GM21717 (cell line): ENCODE data around the gene MAD1L1.

ENCODE experiments used
- ATAC-seq: cut with Tn5 transposase; IDR thresholded peaks from one replicate; pipeline ENCODE4 v1.9.1; 2021; ENCODE audit warnings: mild to moderate bottlenecking, moderate library complexity; ENCODE audit not compliant: unreplicated experiment

MAD1L1 gene

DNA sequence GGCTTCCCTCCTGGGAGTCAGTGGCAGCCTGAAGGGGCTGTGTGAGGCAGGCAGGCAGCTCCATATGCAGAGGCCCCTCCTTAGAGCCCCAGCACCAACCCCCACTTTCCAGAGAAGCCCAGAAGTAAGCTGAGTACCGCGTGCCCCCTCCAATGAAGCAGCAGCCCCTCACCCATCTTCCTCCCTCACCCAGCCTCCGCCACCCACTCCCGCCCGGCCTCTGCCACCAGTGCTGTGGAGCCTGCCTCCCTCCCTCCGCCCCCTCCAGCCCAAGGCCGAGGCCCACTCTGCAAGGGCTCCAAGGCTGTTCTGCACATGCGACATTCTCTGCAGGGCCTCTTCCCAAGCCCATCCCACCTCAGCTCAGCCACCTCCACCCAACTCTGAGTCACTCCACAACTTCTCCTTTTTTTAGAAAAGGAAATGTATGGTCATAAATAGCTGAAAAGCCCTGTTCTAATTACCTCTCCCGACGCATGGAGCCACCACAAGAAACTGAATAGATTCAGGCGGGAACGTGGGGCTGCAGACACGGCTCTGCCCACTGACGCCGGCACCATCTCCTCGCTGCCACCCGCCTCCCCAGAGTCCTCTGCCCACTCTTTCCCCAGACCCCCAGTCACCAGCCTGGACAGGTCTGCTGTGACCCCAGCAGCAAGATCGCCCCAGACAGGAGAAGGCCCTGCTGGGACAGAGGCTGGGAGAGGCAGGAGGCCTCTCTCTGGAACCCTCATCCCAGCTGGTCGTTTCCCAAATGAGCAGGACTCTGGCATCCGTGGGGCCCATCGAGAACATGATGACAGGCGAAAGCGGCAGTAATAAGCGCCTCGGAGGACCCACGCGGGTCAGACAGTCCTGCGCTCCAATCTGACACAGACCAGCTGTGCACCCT is 213.9 kb downstream of the MAD1L1 start:
- ATAC-seq, result no peak

DNA sequence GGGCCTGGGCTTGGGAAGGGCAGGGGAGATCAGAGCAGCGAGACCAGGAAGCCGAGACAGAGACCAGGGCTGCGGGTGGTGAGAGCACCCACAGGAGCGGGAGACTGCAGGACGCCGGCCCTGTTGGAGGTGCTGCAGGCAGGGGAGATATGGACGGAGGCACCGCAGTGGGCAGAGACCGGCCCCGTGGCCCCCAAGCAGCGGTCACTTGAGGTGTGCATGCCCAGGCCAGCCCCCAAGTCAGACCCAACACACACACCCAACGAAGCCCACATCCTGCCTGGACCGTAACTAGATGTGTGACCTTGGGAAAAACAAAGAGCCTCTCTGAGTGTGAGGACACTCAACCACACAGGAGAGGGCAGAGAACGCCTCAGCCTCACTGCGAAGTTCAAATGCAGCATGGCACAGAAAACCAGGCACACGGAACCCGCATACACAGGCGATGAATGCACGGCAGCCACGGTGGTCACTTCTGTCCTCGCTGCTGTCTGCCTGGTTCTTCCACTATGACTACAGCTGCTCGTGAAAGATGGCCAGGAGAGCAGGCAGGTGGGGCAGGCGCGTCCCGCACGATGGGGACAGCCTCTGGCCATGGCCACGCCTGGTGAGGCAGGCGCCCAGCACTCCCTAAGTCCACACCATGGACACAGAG is 214.7 kb downstream of the MAD1L1 start:
- ATAC-seq, result no peak

DNA sequence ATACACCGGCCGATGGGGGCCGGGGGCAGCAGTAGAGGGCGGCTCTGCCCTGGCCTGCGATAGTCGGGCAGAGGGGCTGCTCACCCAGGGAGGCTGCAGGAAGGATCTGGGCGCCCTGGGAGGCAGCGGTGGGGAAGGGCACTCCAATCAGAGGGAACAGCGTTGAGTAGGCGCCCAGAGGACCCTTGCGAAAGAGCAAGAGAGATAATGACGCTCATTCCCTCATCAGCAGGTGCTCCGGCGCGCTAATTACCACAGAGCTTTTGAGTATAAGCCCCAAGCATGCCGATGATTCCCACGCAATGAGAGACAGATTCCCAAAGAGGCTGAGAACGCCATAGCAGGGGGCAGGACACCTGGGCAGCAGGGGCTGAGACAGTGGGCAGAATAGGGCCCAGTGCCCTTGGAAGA is 215.3 kb downstream of the MAD1L1 start:
- no peak for ATAC-seq

DNA sequence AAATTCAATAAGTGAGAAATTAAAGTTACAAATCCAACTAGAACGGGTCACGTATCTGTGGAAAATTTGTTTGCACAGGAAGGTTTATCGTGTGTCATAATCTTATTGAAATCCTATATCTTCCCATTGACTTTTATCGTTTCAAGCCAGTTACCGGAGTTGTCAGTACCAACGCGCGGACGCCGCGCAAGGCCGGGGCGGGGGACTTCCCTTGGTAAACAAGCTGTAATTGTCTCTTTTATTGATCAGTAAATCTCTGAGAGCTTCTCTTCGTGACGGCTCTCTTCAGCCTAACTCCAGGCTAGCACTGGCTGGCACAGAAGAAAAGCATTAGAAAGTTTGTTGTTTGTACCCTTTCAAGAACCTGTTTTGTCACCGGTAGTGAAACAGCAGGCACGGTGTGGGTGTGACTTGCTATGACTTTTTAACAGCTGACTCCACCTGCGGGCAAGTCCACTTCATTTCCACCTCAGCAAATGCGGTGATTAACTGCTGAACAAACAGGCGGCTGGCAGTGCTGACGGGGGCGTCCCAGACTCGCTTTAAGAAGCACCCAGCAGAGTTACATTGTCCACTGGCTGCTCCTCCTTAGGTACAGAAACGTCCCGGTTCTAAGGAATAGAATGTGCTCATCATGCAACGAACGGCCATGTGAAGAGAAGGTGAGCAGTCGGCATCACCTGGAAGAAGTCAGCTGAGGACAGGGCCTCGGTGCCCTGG is 215.8 kb downstream of the MAD1L1 start:
- ATAC-seq, result no peak

DNA sequence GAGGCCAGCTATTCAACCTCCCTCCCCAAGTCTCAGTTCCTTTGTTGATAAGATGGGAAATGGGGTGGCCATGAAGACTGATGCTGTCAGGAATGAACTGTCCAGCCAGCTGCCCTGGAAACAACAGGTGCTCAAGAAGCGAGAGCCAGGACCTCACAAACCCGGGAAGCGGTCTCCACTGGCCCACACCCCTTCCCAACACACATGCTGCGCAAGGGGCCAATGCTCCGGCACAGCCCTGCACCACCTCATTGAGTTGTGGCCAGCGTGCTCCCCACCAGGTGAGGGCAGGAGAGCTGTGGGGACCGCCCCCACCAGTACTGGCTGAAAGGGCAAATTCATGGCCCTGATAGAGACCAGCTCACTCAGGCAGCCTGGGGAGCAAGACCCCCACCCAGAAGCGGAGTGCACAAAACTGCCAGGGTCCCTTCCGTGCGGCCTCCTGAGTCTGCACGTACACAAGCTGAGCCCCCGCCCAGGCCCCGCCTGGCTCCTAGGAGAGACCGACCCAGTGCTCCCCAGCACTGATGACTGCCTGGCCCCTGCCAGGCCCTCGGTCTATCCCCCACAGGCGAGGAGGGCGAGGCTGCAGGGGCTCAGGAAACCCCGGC is 216.6 kb downstream of the MAD1L1 start:
- ATAC-seq, result no peak

DNA sequence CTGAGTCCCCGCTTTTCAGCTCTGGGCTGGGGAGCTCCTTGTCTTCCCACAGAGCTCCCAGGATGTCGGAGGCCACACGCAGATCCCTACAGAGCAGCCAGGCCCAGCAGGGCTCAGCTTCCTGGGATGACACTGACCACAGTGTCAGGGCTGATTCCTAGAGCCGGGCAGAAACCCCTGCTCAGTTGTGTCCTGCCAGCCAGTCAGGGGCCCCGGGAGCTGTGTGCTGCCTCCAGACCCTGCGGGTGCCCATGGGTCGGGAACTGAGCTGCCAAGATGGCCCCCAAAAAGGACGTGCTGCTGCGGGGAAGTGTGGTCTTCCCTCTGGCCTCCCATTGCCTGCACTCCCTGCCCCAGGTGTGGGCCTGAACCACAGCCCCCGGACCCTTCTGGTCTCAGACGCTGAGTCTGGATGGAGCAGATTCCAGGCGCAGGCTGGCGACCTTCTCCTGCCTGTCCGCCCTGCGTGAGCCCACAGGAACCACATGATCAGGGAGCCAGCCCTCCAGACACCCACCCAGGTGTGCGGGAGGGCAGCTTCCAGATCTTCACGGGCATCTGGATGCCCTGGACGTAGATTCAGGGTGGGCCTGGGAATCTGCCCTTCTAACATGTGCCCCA is 217.4 kb downstream of the MAD1L1 start:
- ATAC-seq, result no peak

DNA sequence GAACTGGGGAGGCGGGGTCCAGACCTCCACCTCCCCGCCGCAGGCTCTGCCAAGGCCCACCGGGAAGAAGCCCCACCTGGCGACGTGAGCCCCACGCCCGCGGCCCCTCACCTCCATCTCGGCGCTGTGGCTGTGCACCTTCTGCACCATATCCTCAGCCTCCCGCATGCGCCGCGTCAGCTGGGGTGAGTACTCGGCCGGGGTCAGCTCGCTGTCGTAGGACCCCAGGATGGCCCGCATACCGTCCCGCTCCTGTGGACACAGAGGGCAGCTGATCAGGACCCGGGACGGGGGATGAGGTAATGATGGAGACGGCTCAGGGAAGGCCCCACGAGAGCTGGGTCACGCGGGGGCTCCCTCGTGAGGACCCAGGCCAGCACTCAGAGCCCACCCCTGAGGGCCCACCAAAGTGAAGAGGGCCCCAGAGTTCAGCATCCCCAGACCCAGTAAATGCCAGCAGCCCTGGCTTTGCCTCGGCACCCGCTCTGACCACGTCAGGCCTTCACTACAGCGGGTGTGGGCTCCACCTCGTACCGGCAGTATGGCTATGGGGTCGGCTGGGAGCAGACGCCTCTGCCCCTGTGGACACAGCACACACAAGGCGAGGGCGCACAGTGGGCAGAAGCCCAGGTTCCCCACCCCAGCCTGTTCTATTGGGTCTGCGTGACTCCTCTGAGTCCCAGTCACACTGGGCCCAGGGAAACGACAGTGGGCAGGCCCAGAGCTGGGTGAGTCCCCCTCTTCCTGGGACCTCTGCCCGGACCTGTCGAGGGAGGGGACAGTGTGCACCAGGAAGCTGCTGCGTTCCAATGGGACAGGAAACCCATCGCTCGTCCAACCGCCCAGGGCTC is 218.1 kb downstream of the MAD1L1 start:
- no peak for ATAC-seq

DNA sequence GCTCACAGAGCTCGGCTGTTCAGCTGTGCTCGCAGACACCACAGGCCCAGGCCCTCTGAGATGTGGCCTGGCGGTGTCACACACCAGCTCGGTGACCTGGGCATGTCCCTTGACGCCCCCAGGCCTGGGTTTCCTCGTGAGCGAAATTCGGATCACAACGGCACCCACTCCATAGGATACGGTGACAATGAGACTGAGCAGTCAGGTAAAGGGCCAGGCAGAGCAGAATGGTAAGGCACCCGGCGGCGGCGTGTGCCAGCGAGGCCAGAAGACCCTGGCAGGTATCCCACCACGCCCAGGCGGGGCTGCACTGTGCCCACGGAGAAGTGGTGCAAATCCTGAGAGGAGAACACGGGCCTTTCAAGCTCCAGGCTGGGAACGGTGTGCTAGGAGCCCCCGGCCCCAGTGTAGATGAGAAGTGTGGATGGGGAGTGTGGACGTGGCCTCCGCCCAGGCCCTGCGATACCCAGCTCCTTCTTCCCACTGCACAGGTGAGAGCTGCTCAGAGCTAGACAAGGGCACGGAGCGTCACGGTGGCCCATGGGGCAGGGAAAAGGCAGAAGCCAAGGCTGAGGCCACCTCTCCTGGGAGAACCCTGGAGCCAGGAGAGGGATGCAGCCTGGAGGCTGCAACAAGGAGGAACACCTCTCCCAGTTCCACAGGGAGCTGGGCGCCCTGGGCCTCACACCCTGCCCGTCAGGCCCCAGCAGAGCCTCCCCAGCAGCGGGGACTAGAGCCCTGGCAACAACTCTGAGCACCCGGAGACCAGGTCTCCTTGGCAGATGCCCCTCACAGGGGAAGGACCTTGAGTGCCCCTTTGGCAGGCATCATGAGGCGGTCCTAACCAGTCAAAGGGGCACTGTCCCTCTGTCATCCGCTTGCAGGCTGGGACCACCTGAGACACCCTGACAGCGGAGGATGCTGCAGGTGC is 219.1 kb downstream of the MAD1L1 start:
- no peak for ATAC-seq

DNA sequence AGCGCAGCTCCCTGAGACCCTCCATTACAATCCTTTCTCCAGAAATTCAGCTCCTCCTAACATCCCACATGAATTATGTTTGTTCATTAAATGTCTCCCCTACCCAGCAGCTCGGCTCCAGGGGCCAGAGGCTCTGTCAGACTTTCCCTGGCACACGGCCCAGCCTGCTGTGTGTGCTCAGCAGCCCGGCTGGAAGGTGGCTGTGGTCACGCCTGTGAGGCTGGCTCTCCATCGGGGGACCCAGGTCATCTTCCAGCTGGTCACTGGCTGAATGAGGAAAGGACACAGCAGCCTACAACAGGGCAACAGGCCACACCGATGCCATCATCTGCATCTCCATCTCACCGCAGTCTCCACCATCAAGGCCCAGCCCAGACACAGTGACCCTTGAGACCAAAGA is 219.8 kb downstream of the MAD1L1 start:
- no peak for ATAC-seq

DNA sequence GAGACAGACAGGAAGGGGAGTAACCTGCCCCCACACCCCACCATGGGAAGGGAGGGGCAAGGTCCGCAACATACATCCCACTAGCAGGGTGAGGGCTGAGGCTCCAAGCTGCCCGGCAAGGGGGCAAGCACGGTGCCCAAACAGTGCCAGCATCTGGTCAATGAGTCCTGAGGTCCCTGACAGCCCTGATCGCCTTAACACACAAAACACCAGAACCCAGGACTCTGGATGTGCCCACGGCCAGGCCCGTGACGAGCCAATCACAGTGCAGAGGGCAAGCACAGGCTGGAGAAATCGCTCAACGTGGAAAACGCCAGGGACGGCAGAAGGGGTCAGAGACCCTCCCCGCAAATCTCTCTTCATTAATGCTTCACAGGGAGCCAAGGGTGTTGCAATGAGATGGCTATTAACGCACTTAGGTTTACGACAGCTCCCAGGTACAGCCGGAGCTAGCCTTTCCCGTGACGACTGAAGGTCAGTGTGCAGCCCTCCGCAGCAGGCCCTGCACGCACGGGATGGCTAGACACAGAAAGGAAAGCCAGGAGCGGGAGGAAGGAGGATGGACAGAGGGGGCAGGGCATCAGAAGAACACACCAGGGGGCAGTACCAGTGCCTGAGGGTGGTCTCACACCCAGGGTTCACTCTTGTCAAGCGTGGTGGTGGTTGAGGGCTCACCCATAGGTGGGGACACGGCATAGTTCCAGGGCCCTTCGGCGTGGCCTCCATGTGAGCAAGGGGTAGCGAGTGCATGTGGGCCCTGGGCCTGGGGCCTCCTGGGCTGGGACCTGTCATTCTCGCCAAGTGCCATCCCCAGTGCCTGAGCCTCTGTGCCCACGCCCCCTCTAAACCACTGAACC is 220.5 kb downstream of the MAD1L1 start:
- no peak for ATAC-seq

DNA sequence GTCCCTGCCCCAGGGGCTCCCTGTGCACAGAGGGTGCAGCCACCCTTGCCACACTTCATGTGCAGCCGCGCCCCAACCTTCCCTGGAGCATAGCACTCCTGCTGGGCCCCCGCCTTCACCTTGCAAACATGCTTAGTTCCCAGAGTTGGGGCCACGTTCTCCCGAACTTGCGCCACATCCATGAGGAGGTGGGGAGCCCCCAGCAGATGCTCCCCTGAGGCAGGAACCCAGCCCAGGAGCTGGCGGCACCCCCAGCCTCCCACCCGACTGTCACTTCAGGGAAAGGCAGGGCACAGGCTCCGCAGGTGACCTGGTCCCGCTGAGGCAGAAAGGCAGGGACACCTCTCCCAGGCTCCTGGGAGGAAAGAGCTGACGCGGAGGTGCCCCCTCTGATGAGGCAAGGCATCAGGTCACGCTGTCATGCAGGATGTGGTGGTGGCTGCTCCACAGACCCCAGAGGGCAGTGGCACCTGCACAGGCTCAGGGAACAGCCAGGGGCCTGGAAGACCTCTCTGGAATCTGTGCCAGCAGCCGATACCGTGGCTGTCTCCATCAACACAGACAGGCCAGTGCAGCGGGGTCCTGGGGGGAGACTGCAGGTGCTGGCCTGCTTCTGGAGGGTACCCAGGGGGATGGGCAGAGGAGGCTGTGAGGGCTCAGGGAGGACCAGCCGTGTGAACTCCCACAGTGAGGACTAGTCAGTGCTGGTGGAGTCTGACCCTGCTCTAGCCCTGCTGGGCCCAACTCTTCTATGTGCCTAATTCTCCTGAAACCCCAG is 221.3 kb downstream of the MAD1L1 start:
- no peak for ATAC-seq

DNA sequence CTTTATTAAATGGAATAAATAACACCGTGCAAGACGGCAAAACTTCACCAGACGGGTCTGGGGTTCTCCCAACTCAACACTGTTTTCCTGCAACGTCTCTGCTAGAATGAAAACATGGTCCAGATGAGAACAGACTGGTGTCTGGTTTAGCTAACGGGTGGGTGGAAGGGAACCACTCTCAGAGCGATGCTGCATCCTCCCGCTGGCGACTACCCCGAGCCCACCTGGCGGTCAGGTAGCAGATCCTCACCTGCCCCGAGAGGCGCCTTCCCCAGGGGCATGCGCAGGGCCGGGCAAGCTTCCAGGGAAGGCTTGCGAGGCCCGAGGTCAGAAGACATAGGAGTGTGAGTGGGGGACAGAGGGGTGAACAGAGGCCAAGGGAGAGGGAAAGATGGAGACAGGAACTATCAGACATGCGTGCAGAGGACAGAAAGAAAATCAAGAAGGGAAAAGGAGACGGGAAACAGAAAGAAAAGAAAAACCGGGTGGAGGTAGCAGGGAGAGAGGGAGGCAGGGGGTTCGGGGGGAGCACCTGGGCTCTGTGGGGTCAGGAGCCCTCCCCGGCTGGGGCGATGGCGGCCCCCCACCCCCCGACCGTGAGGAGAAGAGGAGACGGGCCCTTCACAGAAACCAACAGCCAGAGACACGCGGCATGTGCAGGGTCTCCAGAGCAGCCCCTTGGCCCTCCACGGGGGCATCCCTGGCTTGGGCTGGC is 222.0 kb downstream of the MAD1L1 start:
- no peak for ATAC-seq

DNA sequence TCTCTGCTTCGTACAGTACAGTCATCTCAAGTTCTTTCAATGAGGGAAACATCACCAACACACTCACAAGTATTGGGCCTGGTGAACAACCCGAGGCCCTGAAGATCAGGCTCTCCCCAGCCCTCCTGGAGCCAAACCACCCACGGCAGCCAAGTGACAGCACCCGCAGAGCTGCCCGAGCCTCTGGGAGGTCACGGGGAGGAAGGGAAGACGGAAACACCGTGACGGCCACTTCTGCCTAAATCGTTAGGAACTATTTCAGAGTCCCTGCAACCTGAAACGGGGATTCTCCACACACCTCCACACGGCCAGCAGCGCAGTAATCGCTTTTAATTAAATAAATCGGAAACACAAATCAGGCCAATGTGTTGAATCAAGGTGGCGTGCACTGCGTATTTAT is 222.6 kb downstream of the MAD1L1 start:
- ATAC-seq, result no peak

DNA sequence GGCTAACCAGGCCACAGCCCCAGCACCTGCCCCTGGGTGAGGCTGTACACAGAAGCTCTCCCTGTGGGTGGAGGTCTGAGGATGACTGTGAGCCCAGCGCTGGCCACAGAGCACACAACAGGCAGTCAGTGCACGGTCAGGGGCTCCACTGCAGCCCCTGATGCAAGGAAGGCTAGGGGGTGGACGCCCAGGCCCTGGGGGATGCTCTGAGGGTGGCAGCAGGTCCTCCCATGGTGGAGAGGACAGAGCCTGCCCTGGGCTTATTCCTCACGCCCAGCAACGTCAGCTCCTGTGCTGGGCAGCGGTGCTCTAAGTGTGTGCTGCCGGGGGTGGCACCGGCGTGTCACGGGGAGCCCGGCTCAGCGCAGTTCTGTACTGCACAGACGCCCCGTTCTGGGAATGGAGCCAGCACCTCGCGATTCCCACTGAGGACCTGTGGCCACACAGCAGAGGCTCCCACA is 223.2 kb downstream of the MAD1L1 start:
- ATAC-seq, result no peak

DNA sequence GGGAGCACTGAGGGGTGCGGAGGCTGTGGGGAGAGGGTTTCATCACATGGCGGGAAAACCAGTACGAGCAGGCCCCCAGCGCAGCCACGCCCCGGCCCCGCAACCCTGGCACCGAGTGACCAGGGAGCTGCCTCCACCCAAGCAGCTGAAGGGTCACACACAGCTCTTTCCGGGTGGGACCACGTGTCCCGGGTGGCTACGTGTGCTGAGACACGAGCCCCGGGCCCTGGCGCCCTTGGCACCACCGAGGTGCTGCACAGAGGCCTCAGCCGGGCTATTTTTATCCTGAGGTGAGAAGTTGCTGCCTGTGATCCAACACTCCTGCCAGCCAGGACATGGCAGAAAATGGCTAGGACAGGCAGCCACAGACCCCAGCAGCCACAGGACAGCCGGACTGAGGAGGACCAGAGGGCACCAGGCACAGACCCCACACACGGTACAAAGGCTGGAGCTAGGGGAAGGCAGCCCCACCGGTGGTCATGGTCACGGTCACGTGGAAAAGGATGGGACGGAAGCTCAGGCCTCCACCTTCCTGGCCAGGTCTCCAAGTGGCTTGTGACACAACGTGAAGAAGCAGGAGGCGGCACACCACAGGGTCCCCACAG is 223.7 kb downstream of the MAD1L1 start:
- ATAC-seq, result no peak
